Peyer's patch (tissue), 4 donors: ENCODE data around the gene B3GNT7. TPM values are rescaled to one million over a fixed set of nuclear protein-coding genes. Genes with fewer than 3 reads are reported as not detected.
"Not testable (repeated sequence)": the region's sequence is repeated elsewhere in the genome, so short reads cannot be mapped to it uniquely, and the experiment has no call there.

Experiments
- DNase-seq, 3 donors: peaks; one replicate each; pipeline ENCODE4 v3.0.0-alpha.2; 2017 to 2019
- H3K27ac ChIP-seq, 4 donors: fragments of 200-600 bp; sonication (generic); one replicate each; pipeline ENCODE4 v1.5.1; 2016 to 2019
- H3K27me3 ChIP-seq, 2 donors: fragments of 200-600 bp; sonication (generic); one replicate each; pipeline ENCODE4 v1.5.1; 2019
- H3K36me3 ChIP-seq, 3 donors: fragments of 200-600 bp; sonication (generic); one replicate each; pipeline ENCODE4 v1.5.1; 2016 to 2019
- H3K4me1 ChIP-seq, 4 donors: fragments of 200-600 bp; sonication (generic); one replicate each; pipeline ENCODE4 v1.5.1; 2016 to 2019
- H3K4me3 ChIP-seq, 4 donors: fragments of 200-600 bp; sonication (generic); 1 replicate in 3 of 4; 2 replicates in 1 of 4; pipeline ENCODE4 v1.5.1; 2016 to 2019; ENCODE audit warnings: mild to moderate bottlenecking in 1 of 4
- H3K9me3 ChIP-seq, 4 donors: fragments of 200-600 bp; sonication (generic); one replicate each; pipeline ENCODE4 v1.5.1; 2016 to 2019; ENCODE audit warnings: mild to moderate bottlenecking in 1 of 4
- CTCF ChIP-seq, 6 experiments: fragments of 450-650 bp in 4 of 6; fragments of 200-600 bp in 2 of 6; sonication (generic) in 1 of 6; IDR thresholded peaks; one replicate each; pipeline ENCODE4 v1.5.1; 2017 to 2019; ENCODE audit warnings: antibody characterized with exemption in 6 of 6, mild to moderate bottlenecking in 3 of 6, moderate library complexity in 1 of 6
- POLR2A ChIP-seq, 2 donors: fragments of 450-650 bp; IDR thresholded peaks; one replicate each; pipeline ENCODE4 v1.5.1; 2017; ENCODE audit warnings: antibody characterized with exemption in 2 of 2, mild to moderate bottlenecking in 2 of 2, moderate library complexity in 2 of 2
- total RNA-seq, 4 donors: library from RNA; depleted of rRNA; stranded (reverse); fragments of >200 nt; gene quantifications; one replicate each; pipeline ENCODE4 v1.1.0, GENCODE V29; 2016

The B3GNT7 gene
- 100 to 1,000 TPM in 2 of 4 donors, 10 to 100 TPM in 1, 1 to 10 TPM in 1; 9.9 to 154 (median 90.3) TPM for total RNA-seq

- Histone ChIP-seq H3K4me3 (peak within 1 kb of the TSS; percentile 55 to 92 (median 80)), H3K9me3 (no peaks in the 10 kb centered on the region), H3K4me1 (peaks cover 0 to 38% (median 6%) of the 10 kb centered on the region in 4 donors), H3K27me3 (no peaks in the 10 kb centered on the region), H3K36me3 (peaks cover 0 to 20% (median 0%) of the 10 kb centered on the region in 3 donors), H3K27ac (peak within 1 kb of the TSS; percentile 79 to 89 (median 84))
- peak; percentile 21 to 80 (median 72) for DNase-seq
- TF ChIP-seq POLR2A (IDR thresholded peaks at IDR 0.05) = peak in 1 of 2 donors; percentile 11
- peak in 3 of 6 experiments; percentile 21 to 35 (median 31) for TF ChIP-seq CTCF (IDR thresholded peaks at IDR 0.05)
Observed at GRCh38 chr2:231395188-231396057, at the start of gene B3GNT7. Gene B3GNT7 (plus strand): TSS chr2:231395710. CDS start chr2:231395804, 94 bp downstream.

- TF ChIP-seq POLR2A (IDR thresholded peaks at IDR 0.05) = no peak
- TF ChIP-seq CTCF (IDR thresholded peaks at IDR 0.05) = no peak
- peak; percentile 12 to 59 (median 52) for DNase-seq
- H3K27me3 ChIP-seq = no peaks in the 10 kb centered on the region
- no peaks in the 10 kb centered on the region for H3K9me3 ChIP-seq
- no peak overlapping the region for H3K4me3 ChIP-seq
- peaks cover 0 to 4% (median 0%) of the 10 kb centered on the region in 4 donors for H3K4me1 ChIP-seq
- H3K36me3 ChIP-seq = no peaks in the 10 kb centered on the region
- H3K27ac ChIP-seq = no peak overlapping the region
Observed at GRCh38 chr2:231347081-231347480, 48.4 kb upstream of the B3GNT7 start.

GRCh38 chr2:231347638-231348037, 47.9 kb upstream of the B3GNT7 start:
- Histone ChIP-seq H3K4me3 (no peak overlapping the region), H3K27ac (no peak overlapping the region), H3K36me3 (no peaks in the 10 kb centered on the region), H3K9me3 (no peaks in the 10 kb centered on the region), H3K27me3 (no peaks in the 10 kb centered on the region), H3K4me1 (peaks cover 0 to 4% (median 0%) of the 10 kb centered on the region in 4 donors)
- TF ChIP-seq POLR2A (IDR thresholded peaks at IDR 0.05) (no peak), CTCF (IDR thresholded peaks at IDR 0.05) (no peak)
- no peak for DNase-seq

GRCh38 chr2:231348173-231348572, 47.3 kb upstream of the B3GNT7 start:
- peak in 1 of 3 donors; percentile 28 for DNase-seq
- no peaks in the 10 kb centered on the region for H3K36me3 ChIP-seq
- H3K4me1 ChIP-seq = peaks cover 0 to 4% (median 0%) of the 10 kb centered on the region in 4 donors
- no peaks in the 10 kb centered on the region for H3K27me3 ChIP-seq
- TF ChIP-seq CTCF (IDR thresholded peaks at IDR 0.05) = no peak
- TF ChIP-seq POLR2A (IDR thresholded peaks at IDR 0.05) = no peak
- no peak overlapping the region for H3K4me3 ChIP-seq
- no peaks in the 10 kb centered on the region for H3K9me3 ChIP-seq
- no peak overlapping the region for H3K27ac ChIP-seq

GRCh38 chr2:231348704-231349373, 46.7 kb upstream of the B3GNT7 start:
- DNase-seq = peak; percentile 4 to 30 (median 5)
- H3K27me3 ChIP-seq = no peaks in the 10 kb centered on the region
- TF ChIP-seq POLR2A (IDR thresholded peaks at IDR 0.05) (no peak), CTCF (IDR thresholded peaks at IDR 0.05) (no peak)
- no peak overlapping the region for H3K4me3 ChIP-seq
- no peaks in the 10 kb centered on the region for H3K9me3 ChIP-seq
- H3K4me1 ChIP-seq = no peaks in the 10 kb centered on the region
- H3K27ac ChIP-seq = no peak overlapping the region
- no peaks in the 10 kb centered on the region for H3K36me3 ChIP-seq

GRCh38 chr2:231349374-231349735, 46.2 kb upstream of the B3GNT7 start:
- not testable (repeated sequence) for H3K4me1 ChIP-seq, H3K4me3 ChIP-seq, H3K9me3 ChIP-seq, H3K27me3 ChIP-seq, H3K36me3 ChIP-seq, H3K27ac ChIP-seq
- peak; percentile 0 to 15 (median 5) for DNase-seq
